Renal cortical epithelial cell (primary cell): ENCODE data around the gene CCDC171. TPM values are rescaled to one million over a fixed set of nuclear protein-coding genes. Genes with fewer than 3 reads are reported as not detected.
"Not testable (repeated sequence)": the region's sequence is repeated elsewhere in the genome, so short reads cannot be mapped to it uniquely, and the experiment has no call there.

Source experiments
- DNase-seq: peaks from one replicate; pipeline ENCODE4 v3.0.0-alpha.2; 2011; ENCODE audit warnings: low read depth
- total RNA-seq: library from RNA; depleted of rRNA; stranded (reverse); fragments of >200 nt; gene quantifications from 2 replicates; pipeline ENCODE4 v1.2.3, GENCODE V29; 2014

The CCDC171 gene
- total RNA-seq = 0.87 and 3.4 TPM in 2 replicates

GRCh38 chr9:15552636-15553527, at the start of gene CCDC171:
CCDC171 (plus strand) TSS chr9:15553043; CDS start chr9:15564089, 11,046 bp downstream.
- peak; percentile 88 for DNase-seq

DNA sequence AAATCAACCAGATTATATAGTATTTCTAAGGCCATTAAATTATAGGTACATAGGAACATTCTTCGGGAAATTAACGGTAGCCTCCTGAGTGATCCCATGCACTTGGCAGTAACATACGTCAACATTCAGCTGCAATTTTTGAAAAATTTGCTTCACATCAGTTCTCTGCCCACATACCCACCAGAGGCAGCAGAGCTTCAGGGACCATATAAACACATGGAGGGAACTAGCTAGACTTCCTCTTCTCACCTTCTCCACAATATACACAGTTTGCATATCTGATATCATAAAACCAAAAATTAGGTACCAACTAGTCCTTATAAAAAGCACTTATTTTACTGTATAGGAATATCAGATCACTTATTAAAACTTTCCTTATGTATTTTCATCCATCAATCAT, 46.9 kb upstream of the CCDC171 start:
- DNase-seq = no peak

- DNase-seq = no peak
These were observed 42.7 kb upstream of the CCDC171 start for GRCh38 chr9:15509931-15510788.

DNA sequence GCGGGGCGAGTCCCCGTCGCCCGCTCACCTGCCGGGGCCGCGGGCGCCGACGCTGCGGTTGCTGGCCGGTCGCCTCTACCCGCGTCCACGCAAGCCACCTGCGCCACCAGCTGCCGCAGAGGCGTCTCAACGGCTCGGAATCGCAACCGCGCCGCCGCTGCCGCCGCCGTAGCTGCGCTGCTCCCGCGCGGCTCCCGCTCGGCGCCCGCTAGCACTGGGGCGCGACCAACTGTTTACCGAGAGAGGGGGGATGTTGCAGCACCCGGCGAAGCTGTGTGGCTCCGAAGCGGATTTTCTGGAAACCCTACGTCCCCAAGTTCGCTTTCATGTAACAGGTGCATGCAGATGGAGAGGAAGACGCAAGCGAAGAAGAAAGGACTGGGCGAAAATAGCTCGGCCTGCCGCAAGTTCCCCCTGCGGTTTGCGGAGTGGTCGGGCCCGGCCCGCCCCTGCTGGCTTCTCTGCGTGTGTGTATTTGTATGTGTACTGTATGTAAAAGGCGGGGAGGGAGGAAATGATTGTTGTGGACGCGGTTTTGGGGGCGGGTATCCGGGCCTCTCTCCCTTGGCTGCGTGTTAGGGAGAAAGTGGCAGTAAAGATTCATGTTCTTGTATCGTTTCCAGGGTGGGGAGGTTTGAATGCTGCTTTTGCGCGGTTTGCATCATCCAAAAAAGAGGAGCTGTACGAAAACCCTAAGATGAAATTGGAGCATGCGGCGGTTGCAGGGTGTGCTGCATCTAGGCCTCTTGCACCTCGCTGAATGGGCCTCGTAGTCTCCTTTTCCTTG, 41.9 kb upstream of the CCDC171 start, which contains the start of gene PSIP1:
TSS of gene PSIP1 (minus strand) at position 182 of the 787 bp plus-strand sequence. CDS start 782 bp downstream, outside the sequence.
- DNase-seq = peak; percentile 54

- no peak for DNase-seq
These were observed 40.6 kb upstream of the CCDC171 start for GRCh38 chr9:15512204-15512603.

DNA sequence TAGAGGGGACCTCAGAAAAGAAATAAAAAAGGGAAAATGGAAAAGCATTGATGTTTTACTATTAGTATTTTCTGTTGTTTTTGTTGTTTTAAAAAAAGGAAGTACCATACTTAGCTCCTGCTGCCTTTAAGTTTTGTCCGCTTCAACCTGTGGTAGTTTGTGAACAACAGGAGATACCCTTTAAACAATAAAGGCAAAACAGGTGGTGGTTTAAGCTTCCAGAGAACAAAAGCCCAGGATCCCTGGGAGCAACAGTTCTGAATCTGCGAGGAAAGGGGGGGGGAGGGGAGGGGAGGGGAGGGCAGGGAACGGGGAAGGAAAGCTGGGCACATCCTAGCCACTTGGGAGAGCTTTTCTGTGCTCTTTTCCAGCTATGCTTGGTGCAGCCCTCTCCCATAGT, 40.0 kb upstream of the CCDC171 start:
- DNase-seq = no peak

GRCh38 chr9:15513335-15513734, 39.5 kb upstream of the CCDC171 start:
- DNase-seq = no peak

- DNase-seq = no peak
These were observed 33.0 kb upstream of the CCDC171 start for GRCh38 chr9:15519831-15520230.

GRCh38 chr9:15521254-15521653, 31.6 kb upstream of the CCDC171 start:
- DNase-seq = no peak

DNA sequence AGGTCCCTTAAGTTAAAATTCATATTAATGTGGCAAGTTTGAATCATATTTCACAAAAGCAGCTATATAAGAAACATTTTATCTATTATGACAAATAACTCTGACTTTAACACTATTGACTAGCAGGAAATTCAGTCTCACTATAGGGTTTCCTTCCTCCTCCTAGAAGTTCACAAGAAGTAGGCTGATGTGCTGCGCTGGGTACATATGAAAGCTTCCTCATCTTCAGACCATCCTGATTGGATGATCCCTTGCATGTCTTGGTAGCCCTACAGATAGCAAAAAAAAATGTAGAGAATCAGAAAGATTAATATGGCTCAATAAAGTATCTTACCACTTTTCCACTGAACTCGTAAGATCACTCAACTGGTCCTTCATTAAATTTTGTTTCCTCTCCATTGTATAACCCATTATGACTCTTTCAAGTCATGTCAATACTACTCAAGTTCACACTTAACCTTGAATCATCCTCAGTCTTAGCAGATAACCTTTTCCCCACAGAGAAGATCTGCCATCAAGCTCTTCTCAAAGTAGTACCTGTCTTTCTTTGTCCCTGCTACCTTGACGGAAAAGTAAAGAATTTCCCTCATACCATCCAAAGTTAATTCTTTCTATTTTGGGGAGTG, 30.6 kb upstream of the CCDC171 start:
- DNase-seq = no peak

DNA sequence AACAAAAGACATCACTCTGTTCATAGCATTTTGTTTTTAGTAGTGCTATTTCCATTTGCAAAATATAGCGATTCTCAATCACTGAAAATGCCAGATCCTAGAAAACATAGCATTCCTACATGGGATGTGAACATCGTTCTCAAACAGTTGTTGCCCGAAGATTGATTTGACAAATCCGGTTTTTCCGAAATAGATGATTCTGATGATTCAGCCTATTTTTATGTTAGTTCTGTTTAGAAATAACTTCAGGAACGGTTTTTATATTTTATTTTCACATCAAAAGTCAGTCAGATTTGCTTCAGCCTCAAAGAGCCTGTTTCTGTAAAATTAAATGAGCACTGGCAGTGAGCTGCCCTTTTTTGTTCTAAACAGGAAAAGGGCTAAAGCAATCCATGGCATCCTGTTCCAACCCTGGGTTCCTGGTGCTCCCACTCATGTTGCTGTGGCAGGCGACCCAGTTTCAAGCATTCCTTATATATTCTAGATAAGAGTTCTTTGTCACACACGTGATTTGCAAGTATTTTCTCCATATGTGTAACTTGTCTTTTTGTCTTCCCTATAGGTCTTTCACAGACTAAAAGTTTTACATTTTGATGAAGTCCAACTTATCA, 27.9 kb upstream of the CCDC171 start:
- DNase-seq = no peak

- DNase-seq = no peak
These were observed 26.9 kb upstream of the CCDC171 start for GRCh38 chr9:15525958-15526357.

GRCh38 chr9:15527035-15527434, 25.8 kb upstream of the CCDC171 start:
- not testable (repeated sequence) for DNase-seq

DNA sequence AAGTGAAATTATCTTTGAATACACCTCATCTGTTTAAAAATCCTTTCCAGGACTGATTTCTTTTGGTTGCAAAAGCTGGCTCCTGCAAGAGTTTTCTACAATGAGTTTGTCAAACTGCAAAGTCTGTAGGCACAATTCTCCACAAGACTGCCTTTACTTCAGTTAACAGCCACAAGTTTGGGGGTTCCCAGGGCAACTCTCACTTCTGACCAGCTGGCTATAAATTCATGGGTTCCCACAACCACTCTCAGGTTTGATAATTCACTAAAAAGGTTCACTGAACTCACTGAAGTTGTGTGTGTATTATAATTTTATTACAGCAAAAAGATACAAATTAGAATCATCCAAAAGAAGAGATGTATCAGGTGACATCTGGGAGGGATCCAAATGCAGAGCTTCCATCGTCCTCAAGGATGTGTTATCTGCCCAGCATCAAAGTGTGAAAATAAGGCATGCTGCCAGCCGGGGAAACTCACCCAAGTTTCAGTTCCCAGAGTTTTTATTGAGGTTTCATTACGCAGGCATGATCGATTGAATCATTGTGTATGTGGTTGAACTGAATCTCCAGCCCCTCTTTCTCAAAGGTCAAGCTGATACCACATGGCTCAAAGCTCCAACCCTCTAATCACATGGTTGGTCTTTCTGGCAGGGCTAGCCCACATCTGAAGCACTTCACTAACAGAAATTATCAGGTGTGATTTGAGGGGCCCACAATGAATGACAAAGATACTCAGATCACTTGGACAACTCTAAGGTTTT, 23.1 kb upstream of the CCDC171 start:
- DNase-seq = no peak

DNA sequence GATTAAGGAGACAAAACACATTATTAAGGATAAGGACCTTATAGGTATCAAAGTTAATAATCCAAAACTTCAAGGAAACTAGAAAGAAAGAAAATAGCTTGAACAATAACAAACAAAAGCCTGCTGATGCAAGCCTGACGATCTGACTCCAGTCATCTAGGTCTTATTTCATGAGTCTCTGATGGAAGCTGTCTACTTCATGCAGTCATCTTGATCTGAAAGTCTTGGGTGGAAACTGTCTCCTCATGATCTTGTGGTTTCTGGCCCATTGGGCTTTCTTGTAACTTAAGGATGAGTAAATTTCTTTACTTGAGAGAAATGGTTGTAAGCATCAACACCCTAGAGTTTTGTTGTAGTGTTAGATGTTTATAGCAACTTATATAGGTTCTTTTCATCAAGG, 21.5 kb upstream of the CCDC171 start:
- no peak for DNase-seq

GRCh38 chr9:15541872-15542271, 11.0 kb upstream of the CCDC171 start:
- no peak for DNase-seq

- DNase-seq = no peak
These were observed 10.2 kb upstream of the CCDC171 start for GRCh38 chr9:15542624-15543023.

GRCh38 chr9:15543047-15543813, 9.6 kb upstream of the CCDC171 start:
- no peak for DNase-seq

- peak; percentile 42 for DNase-seq
These were observed 3.2 kb upstream of the CCDC171 start for GRCh38 chr9:15549611-15550010.
